Measurements from ENCODE around the gene MAPKAP1. TPM values are rescaled to one million over a fixed set of nuclear protein-coding genes. Genes with fewer than 3 reads are reported as not detected.
"Not testable (repeated sequence)": the region's sequence is repeated elsewhere in the genome, so short reads cannot be mapped to it uniquely, and the experiment has no call there.

MAPKAP1 gene
- total RNA-seq, 4 donors from 2014 or later = 87.1 to 114 (median 111) TPM

DNA sequence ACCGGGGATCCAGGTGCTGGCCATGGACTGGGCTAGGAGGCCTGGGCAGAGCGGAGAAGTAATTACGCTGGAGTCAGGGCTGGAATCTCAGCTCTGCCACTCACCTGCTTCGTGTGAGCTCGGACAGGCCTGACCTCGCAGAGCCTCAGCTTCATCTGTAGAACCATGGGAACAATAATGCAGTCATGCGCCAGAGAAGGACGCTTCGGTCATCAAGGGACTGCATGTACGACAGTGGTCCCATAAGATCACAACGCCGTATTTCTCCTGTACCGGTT, 300.3 kb downstream of the MAPKAP1 start:
- 92 to 96% methylated on average over 11 to 12 of the region's 13 CpGs for WGBS, 2 donors
- no peak for TF ChIP-seq POLR2A (IDR thresholded peaks at IDR 0.05)
- TF ChIP-seq, protein P1, sequence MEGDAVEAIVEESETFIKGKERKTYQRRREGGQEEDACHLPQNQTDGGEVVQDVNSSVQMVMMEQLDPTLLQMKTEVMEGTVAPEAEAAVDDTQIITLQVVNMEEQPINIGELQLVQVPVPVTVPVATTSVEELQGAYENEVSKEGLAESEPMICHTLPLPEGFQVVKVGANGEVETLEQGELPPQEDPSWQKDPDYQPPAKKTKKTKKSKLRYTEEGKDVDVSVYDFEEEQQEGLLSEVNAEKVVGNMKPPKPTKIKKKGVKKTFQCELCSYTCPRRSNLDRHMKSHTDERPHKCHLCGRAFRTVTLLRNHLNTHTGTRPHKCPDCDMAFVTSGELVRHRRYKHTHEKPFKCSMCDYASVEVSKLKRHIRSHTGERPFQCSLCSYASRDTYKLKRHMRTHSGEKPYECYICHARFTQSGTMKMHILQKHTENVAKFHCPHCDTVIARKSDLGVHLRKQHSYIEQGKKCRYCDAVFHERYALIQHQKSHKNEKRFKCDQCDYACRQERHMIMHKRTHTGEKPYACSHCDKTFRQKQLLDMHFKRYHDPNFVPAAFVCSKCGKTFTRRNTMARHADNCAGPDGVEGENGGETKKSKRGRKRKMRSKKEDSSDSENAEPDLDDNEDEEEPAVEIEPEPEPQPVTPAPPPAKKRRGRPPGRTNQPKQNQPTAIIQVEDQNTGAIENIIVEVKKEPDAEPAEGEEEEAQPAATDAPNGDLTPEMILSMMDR (IDR thresholded peaks at IDR 0.05) = no peak

DNA sequence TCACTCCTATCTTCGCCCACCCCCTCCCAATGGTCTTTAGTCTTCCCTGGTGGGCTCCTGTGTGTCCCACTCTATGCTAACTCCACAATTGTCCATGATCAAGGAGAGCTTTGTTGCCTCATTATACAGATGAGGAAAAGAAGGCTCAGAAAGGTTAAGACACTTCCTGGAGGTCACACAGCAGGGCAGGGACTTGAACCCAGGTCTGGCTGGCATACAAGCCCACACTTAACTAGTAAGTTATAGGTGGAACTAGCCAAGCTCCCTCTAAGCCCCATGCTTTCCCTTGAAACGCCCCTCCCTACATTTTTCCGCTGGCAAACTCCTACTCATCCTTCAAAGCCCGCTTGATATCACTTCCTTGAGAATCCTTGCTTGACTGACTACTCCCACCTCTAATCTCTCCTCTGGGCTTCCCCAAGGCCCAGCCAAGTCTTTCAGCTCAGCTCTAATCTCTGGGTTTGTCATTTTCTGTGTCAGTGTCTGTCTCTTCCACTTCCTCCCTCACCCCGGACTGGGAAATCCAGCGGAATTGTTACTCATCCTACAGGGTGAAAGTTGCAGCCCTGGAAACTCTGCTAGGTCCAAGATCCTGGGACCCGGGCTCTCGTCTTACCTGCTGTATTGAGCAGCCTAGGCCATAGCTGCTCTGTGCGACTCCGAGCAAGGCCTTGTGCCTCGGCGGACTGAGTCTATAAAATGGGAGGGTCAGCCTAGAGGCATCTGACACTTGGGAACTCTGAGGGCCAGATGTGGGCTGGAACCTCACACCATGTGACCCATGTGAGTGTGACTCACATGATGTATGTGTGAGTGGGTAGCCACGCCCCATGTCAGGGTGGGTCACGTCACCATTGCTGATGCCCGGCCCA, 300.8 kb downstream of the MAPKAP1 start:
- peaks cover 4% of the 10 kb centered on the region in 2 donors for H3K4me1 ChIP-seq
- H3K9me3 ChIP-seq = no peaks in the 10 kb centered on the region
- no peak for DNase-seq

More for the DNA sequence above, 300.3 kb downstream of the MAPKAP1 start:
- intact Hi-C loops (cut with DNase I) = loop anchor here (5.0 kb wide), 1 partner anchor 821 kb away; no protein-coding TSS in a partner anchor
- Histone ChIP-seq H3K9me3 (no peaks in the 10 kb centered on the region), H3K36me3 (no peaks in the 10 kb centered on the region), H3K4me3 (replicated peaks in 1 of 3) (no peak overlapping the region), H3K27ac (no peak overlapping the region), H3K4me1 (peaks cover 4% of the 10 kb centered on the region in 2 donors), H3K27me3 (no peaks in the 10 kb centered on the region)
- DNase-seq = no peak

DNA sequence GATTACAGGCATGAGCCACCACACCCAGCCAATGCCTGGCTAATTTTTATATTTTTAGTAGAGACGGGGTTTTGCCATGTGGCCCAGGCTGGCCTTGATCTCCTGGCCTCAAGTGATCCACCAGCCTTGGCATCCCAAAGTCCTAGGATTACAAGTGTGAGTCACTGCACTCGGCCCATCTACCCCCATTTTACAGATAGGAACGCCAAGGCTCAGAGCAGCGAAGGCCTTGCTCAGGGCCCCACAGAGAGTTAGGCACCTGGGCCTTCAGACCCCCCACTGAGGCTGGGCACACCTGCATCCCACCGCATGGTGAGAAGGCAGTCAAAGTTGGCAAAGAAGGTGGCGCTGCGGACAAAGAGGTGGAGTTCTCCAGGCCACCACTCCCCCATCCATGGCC, 302.3 kb downstream of the MAPKAP1 start:
- 86 to 87% methylated on average over 7 of the region's 7 CpGs for WGBS, 2 donors
- Histone ChIP-seq H3K9me3 (no peaks in the 10 kb centered on the region), H3K27ac (no peak overlapping the region), H3K36me3 (no peaks in the 10 kb centered on the region), H3K4me3 (replicated peaks in 1 of 3) (no peak overlapping the region), H3K4me1 (peaks cover 4% of the 10 kb centered on the region in 2 donors), H3K27me3 (no peaks in the 10 kb centered on the region)
- DNase-seq = no peak
- intact Hi-C loops (cut with DNase I) = loop anchor here (5.0 kb wide), 1 partner anchor 823 kb away; no protein-coding TSS in a partner anchor
- TF ChIP-seq, protein P1 (IDR thresholded peaks at IDR 0.05) = no peak
- no peak for TF ChIP-seq POLR2A (IDR thresholded peaks at IDR 0.05)

More for the DNA sequence above, 300.8 kb downstream of the MAPKAP1 start:
- Histone ChIP-seq H3K36me3 (no peaks in the 10 kb centered on the region), H3K27me3 (no peaks in the 10 kb centered on the region), H3K27ac (no peak overlapping the region), H3K4me3 (replicated peaks in 1 of 3) (no peak overlapping the region)
- intact Hi-C loops (cut with DNase I) = loop anchor here (5.0 kb wide), 1 partner anchor 821 kb away; no protein-coding TSS in a partner anchor
- TF ChIP-seq, protein P1 (IDR thresholded peaks at IDR 0.05) = no peak
- no peak for TF ChIP-seq POLR2A (IDR thresholded peaks at IDR 0.05)
- 94 to 95% methylated on average over 12 of the region's 15 CpGs for WGBS, 2 donors

DNA sequence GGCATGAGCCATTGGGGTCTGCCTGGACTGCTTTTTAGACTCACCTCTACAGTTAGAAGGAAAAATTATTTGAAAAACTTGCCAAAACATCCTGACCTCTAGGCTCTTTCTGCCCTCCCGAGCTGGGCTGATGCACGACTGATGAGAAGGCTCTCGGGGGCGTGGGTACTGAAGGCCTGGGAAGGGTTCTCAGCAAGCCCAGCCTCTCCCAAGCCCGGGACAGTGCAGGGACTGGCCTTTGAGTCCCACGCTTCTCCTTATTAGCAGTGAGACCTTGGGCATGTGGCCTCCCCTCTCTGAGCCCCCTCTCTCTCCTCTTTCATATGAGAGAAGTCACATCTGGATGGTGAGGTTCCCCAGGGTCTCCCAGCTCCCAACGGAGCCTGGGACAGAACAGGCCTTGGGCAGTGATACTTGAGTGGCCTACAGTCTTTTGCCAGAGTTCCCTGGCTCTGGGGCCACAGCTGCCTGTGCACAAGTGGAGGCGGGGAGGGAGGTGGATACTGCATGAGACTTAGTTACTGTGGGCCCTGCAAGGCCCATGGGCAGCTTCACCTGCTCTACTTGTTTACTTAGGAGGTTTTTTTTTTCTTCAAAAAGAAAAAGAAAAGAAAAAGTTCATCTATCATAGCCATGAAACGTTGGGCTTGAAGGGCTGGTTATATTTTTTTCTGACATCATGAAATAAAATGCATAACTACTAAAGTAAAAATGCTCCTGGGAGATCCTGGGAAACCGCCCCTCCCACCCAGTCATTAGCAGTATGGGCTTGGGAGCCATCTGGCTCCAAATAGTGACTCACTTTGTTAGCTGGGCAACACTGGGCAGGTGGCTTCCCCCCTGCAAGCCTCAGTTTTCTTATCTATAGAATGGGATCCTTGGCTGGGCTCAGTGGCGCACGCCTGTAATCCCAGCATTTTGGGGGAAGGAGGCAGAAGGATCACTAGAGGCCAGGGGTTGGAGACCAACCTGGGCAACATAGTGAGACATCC, 306.0 kb downstream of the MAPKAP1 start:
- no peak overlapping the region for H3K4me3 ChIP-seq (replicated peaks in 1 of 3)
- intact Hi-C loops (cut with DNase I) = no loop called here
- H3K27me3 ChIP-seq = no peaks in the 10 kb centered on the region
- no peak for DNase-seq
- no peaks in the 10 kb centered on the region for H3K4me1 ChIP-seq
- no peak for TF ChIP-seq POLR2A (IDR thresholded peaks at IDR 0.05)
- TF ChIP-seq, protein P1 (IDR thresholded peaks at IDR 0.05) = no peak
- no peaks in the 10 kb centered on the region for H3K36me3 ChIP-seq
- 78 to 82% methylated on average over 10 to 12 of the region's 12 CpGs for WGBS, 2 donors
- no peaks in the 10 kb centered on the region for H3K9me3 ChIP-seq
- H3K27ac ChIP-seq = no peak overlapping the region

DNA sequence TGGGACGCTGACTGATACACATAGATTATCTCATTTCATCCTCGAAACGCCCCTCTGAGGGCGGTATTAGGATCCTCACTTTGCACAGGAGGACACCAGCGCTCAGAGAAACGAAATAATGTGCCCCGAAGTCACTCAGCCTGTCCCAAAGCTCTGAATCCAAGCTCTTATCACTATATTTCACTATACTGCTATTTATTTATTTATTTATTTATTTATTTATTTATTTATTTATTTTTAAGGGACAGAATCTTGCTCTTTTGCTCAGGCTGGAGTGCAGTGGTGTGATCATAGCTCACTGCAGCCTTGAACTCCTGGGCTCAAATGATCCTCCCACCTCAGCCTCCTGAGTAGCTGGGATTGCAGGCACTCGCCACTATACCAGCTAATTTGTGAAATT, 306.8 kb downstream of the MAPKAP1 start:
- H3K27ac ChIP-seq; H3K27me3 ChIP-seq; H3K4me1 ChIP-seq; H3K36me3 ChIP-seq; H3K9me3 ChIP-seq; DNase-seq; H3K4me3 ChIP-seq (replicated peaks in 1 of 3); intact Hi-C loops (cut with DNase I): not testable (repeated sequence)
- 94% methylated on average over 8 of the region's 8 CpGs for WGBS, 2 donors
